GM18951 (cell line): ENCODE measurements around the gene SESN3.

ENCODE experiments used
- POLR2A ChIP-seq: IDR thresholded peaks from 4 replicates; pipeline ENCODE4 v1.6.1; 2011; ENCODE audit warnings: mild to moderate bottlenecking; ENCODE audit not compliant: insufficient read length, insufficient read depth; ENCODE audit errors: extremely low read depth
- in situ Hi-C: fragments of 300-500 bp; cut with MboI; formaldehyde crosslinking; loops from one replicate; pipeline ENCODE4 v1.12.0; 2022; ENCODE audit warnings: low sequenced_read_pairs, mixed read lengths, inconsistent platforms; ENCODE audit not compliant: unreplicated experiment

SESN3 gene

GRCh38 chr11:95157824-95158223 lies 73.2 kb downstream of the SESN3 start:
- TF ChIP-seq POLR2A = no peak
- in situ Hi-C loops = loop anchor here (5.0 to 25.0 kb wide), 2 partner anchors 549 to 1279 kb away; no protein-coding TSS in a partner anchor

- no peak for TF ChIP-seq POLR2A
- in situ Hi-C loops = loop anchor here (5.0 to 25.0 kb wide), 2 partner anchors 550 to 1280 kb away; no protein-coding TSS in a partner anchor
These were observed 74.0 kb downstream of the SESN3 start for GRCh38 chr11:95156916-95157541.

- in situ Hi-C loops = loop anchor here (5.0 to 25.0 kb wide), 2 partner anchors 551 to 1281 kb away; no protein-coding TSS in a partner anchor
These were observed 74.8 kb downstream of the SESN3 start for GRCh38 chr11:95156133-95156721.

GRCh38 chr11:95155385-95155784 lies 75.6 kb downstream of the SESN3 start:
- no peak for TF ChIP-seq POLR2A
- in situ Hi-C loops = loop anchor here (5.0 to 25.0 kb wide), 2 partner anchors 552 to 1282 kb away; no protein-coding TSS in a partner anchor

More at GRCh38 chr11:95156133-95156721, 74.8 kb downstream of the SESN3 start:
- no peak for TF ChIP-seq POLR2A

- in situ Hi-C loops = loop anchor here (5.0 to 25.0 kb wide), 2 partner anchors 608 to 1283 kb away; no protein-coding TSS in a partner anchor
- no peak for TF ChIP-seq POLR2A
These were observed 76.5 kb downstream of the SESN3 start for GRCh38 chr11:95154514-95154913.

GRCh38 chr11:95153857-95154246 lies 77.2 kb downstream of the SESN3 start:
- in situ Hi-C loops = loop anchor here (5.0 to 25.0 kb wide), 2 partner anchors 608 to 1283 kb away; no protein-coding TSS in a partner anchor

GRCh38 chr11:95152876-95153856 lies 77.8 kb downstream of the SESN3 start:
- in situ Hi-C loops = loop anchor here (5.0 to 25.0 kb wide), 2 partner anchors 609 to 1284 kb away; no protein-coding TSS in a partner anchor

More at GRCh38 chr11:95153857-95154246, 77.2 kb downstream of the SESN3 start:
- no peak for TF ChIP-seq POLR2A

GRCh38 chr11:95150956-95151684 lies 79.9 kb downstream of the SESN3 start:
- TF ChIP-seq POLR2A = peak; percentile 68
- in situ Hi-C loops = loop anchor here (5.0 to 25.0 kb wide), 2 partner anchors 611 to 1286 kb away; no protein-coding TSS in a partner anchor

More at GRCh38 chr11:95152876-95153856, 77.8 kb downstream of the SESN3 start:
- no peak for TF ChIP-seq POLR2A

- in situ Hi-C loops = loop anchor here (5.0 to 25.0 kb wide), 4 partner anchors 85 to 1287 kb away; partner anchors contain the start of gene SRSF8
- TF ChIP-seq POLR2A = no peak
These were observed 81.2 kb downstream of the SESN3 start for GRCh38 chr11:95149651-95150364.

- in situ Hi-C loops = loop anchor here (10.0 kb wide), 2 partner anchors 84 to 524 kb away; partner anchors contain the start of gene SRSF8
- TF ChIP-seq POLR2A = no peak
These were observed 82.1 kb downstream of the SESN3 start for GRCh38 chr11:95148938-95149337.

GRCh38 chr11:95148406-95148805 lies 82.6 kb downstream of the SESN3 start:
- no peak for TF ChIP-seq POLR2A
- in situ Hi-C loops = loop anchor here (10.0 kb wide), 2 partner anchors 84 to 524 kb away; partner anchors contain the start of gene SRSF8
